Fibroblast of the conjunctiva (primary cell): ENCODE data around the gene BLZF1.
"Not testable (repeated sequence)": the region's sequence is repeated elsewhere in the genome, so short reads cannot be mapped to it uniquely, and the experiment has no call there.

ENCODE experiments used
- DNase-seq: peaks from one replicate; pipeline ENCODE4 v3.0.0-alpha.2; 2010; ENCODE audit warnings: low read depth

Gene BLZF1

GRCh38 chr1:169361281-169361680 lies 6.7 kb upstream of the BLZF1 start:
- no peak for DNase-seq

DNA sequence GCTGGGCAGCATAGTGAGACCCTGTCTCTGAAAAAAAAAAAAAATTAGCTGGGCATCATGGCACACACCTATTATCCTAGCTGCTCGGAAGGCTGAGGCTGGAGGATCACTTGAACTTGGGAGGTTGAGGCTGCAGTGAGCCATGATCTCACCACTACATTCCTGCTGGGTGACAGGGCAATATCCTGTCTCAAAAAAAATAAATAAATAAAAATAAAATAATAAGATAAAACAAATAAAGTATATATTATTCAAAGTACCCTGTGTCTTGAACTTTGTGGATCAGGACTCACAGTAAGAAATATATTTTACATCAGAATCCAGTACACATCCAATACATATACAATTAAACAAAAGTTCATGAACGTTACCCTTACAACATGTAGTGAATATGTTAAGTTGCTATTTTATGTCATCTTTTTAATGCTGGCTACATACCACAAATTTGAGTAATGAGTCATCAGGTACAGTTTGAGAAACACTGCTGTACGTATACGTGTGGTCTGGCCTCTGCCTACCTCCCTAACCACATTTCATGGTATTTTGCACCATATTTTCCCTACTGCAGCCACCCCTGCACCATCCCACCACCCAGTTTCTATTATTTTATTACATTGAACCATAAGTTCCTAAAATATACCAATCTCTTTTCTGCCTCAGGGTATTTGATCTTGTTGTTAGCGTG lies 4.8 kb upstream of the BLZF1 start:
- DNase-seq: peak; percentile 32

GRCh38 chr1:169364948-169365347 lies 3.0 kb upstream of the BLZF1 start:
- no peak for DNase-seq

GRCh38 chr1:169367096-169367685 lies 804 bp upstream of the BLZF1 start:
- no peak for DNase-seq

GRCh38 chr1:169368406-169368769 lies 393 bp downstream of the BLZF1 start:
- no peak for DNase-seq

DNA sequence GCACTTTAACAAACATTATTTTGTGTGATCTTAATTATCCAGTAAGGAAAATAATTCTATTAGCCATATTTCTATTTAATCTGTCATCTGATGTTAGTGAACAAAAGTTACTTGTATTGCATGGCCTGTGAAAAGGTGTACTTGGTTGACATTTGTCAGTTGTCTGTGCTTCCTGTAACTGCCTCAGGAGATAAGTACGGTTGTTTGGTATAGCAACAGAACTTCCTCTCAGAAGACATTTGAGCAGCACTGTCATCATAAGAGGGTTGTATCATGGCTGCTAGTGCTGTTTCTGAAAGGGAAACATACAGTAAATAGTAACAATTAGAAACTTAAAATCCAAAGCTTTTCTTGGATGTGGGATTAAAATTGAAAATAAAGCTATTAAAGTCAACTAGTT lies 3.4 kb downstream of the BLZF1 start:
- no peak for DNase-seq

- no peak for DNase-seq
These were observed 13.2 kb downstream of the BLZF1 start for GRCh38 chr1:169381162-169381561.

GRCh38 chr1:169383449-169383848 lies 15.5 kb downstream of the BLZF1 start:
- no peak for DNase-seq

DNA sequence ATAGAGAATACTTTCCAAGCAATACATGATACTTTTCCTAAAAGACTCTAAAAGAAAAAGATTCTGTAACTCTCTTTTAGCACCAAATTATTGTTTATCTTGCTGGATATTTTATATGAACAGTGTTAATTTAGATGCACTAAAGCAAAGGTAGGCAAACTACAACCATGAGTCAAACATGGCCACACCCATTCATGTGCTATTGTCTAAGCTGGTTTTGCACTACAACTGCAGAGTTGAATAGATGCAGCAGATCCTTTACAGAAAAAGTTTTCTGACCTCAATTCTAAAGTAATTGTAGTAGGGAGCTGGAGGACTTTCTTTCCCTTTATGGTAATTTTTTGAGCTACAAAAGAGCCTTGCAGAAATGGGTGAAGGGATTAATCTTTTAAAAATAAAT lies 19.4 kb downstream of the BLZF1 start:
- no peak for DNase-seq

- DNase-seq: no peak
These were observed 22.3 kb downstream of the BLZF1 start for GRCh38 chr1:169390303-169390702.

- DNase-seq: no peak
These were observed 24.4 kb downstream of the BLZF1 start for GRCh38 chr1:169392406-169392805.

DNA sequence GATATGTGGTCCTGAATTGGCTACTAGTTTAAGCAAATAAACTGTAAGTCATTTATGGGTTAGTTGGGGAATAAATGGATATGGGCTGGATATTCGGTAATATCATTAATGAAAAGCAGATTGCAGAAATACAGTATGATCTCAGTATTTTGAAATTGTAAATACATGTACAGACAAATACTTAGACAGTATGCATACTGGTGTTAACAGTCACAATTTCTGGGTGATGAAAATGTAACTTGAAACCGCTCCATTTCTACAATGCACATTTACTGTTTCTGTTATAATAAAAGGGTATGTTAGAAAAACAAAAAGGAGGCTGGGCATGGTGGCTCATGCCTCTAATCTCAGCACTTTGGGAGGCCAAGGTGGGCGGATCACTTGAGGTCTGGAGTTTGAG lies 28.0 kb downstream of the BLZF1 start:
- DNase-seq: no peak

- not testable (repeated sequence) for DNase-seq
These were observed 34.6 kb downstream of the BLZF1 start for GRCh38 chr1:169402578-169402977.

DNA sequence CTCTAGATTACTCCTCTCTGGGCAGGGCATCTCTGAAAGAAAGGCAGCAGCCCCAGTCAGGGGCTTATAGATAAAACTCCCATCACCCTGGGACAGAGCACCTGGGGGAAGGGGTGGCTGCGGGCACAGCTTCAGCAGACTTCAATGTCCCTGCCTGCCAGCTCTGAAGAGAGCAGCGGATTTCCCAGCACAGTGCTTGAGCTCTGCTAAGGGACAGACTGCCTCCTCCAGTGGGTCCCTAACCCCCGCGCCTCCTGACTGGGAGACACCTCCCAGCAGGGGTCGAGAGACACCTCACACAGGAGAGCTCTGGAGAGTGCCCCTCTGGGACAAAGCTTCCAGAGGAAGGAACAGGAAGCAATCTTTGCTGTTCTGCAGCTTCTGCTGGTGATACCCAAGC lies 40.3 kb downstream of the BLZF1 start:
- not testable (repeated sequence) for DNase-seq

DNA sequence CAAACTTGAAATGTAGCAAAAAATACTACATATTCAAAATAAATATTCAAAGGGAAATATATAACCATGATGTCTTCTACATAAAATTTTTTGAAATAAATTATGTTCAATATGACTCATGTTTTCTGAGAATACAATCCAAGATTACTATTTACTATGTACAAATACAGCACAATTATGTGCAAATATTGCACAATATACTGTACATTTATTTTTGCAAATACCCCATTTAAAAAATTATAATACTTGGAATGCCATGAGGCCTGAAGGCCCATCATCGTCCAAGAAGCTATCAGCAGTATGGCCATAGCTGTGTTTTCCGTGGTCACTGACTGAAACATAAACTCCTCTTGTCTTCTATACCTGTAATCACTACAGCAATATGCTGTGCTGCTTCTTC lies 47.0 kb downstream of the BLZF1 start:
- DNase-seq: no peak

- no peak for DNase-seq
These were observed 53.3 kb downstream of the BLZF1 start for GRCh38 chr1:169421309-169421708.

DNA sequence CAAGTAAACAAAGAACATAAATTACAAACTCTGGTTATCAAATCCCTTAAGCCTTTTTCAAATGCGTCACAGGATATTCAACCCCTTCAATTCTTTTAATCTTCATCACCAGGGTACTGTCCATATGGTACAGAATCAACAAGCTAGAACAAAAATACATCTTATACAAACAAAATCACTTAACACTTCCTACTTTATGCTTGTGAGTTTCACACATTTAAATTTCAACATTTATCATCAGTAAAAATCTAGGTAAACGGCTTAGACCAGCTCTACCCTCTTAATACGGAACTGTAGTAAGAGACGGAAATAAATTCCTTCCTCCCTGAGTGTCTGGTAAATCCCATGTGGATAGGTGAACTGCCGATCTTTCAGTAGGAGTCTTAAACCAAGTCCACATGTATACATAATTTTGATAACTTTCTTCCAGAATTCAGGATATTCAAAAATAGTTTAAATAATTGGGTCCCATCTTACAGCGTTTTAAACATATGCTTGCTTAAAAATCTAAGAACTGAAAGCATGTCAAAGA lies 58.2 kb downstream of the BLZF1 start:
- DNase-seq: no peak

DNA sequence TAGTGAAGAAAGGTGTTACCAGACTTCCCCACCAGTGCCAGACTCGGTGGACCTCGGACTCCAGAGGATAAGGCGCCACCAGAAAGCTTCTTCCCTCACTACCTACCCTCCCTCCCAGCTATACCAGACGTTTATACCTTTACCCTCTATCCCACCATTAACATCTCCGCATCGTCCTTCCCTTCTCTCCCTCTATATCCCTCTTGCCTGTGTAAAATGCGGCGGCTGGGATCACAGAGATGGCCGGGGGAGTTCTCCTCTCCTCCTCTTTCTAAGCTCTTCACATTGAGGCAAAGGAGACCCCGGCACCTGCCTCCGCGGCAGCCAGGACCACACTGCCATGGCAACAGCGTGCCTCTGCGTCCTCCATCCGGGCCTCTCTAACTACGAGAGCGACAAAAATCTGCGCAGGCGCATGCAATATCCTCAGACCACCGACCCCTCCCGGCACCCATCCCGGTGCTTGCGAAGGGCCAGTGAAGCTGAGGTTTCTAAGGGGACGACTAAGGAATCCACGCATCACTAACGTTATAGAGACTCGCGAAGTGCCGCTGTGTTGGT lies 59.2 kb downstream of the BLZF1 start, which contains the start of gene CCDC181:
Gene CCDC181 (minus strand): TSS at position 394 of the 561 bp plus-strand sequence. CDS start 2,547 bp downstream, outside the sequence.
- DNase-seq: peak; percentile 56
